Left ventricle myocardium inferior (tissue), 1 donor: Measurements from ENCODE around the gene ZNF793. TPM values are rescaled to one million over a fixed set of nuclear protein-coding genes. Genes with fewer than 3 reads are reported as not detected.

ENCODE experiments used
- DNase-seq: peaks from one replicate; pipeline ENCODE4 v3.0.0-alpha.2; 2020
- H3K27ac ChIP-seq: fragments of 200-600 bp; replicated peaks from 2 replicates; pipeline ENCODE4 v1.8.0; 2021
- H3K27me3 ChIP-seq: fragments of 200-600 bp; 2 replicates; pipeline ENCODE4 v1.8.0; 2021; ENCODE audit warnings: low read depth
- H3K36me3 ChIP-seq: fragments of 200-600 bp; 2 replicates; pipeline ENCODE4 v1.8.0; 2021
- H3K4me1 ChIP-seq: fragments of 200-600 bp; 2 replicates; pipeline ENCODE4 v1.8.0; 2021
- H3K4me3 ChIP-seq: fragments of 200-600 bp; 2 replicates; pipeline ENCODE4 v1.8.0; 2021; ENCODE audit warnings: mild to moderate bottlenecking, moderate library complexity
- H3K9me3 ChIP-seq: fragments of 200-600 bp; replicated peaks from 2 replicates; pipeline ENCODE4 v1.8.0; 2021
- CTCF ChIP-seq: fragments of 200-600 bp; IDR thresholded peaks from 2 replicates; pipeline ENCODE4 v1.8.0; 2021; ENCODE audit warnings: antibody characterized with exemption, mild to moderate bottlenecking, borderline replicate concordance
- intact Hi-C: fragments of 100-400 bp; cut with micrococcal nuclease; formaldehyde crosslinking; loops from one replicate; pipeline ENCODE4 v1.11.0; 2022
- total RNA-seq: library from RNA; stranded (reverse); fragmentation: NEBNext Ultra II Directional; extraction: Animal tissue kit (Norgen Biotek cat#: 25700); gene quantifications from one replicate; pipeline ENCODE4 v1.2.1, GENCODE V29; 2021
- donor health status: DM: no; HTN: yes; CAD: no; lungs with severe emphysema.

Gene ZNF793
- total RNA-seq, 1 donor from 2014 or later = 7.1 TPM

- Histone ChIP-seq H3K27ac (peak within 1 kb of the TSS; percentile 98), H3K4me3 (peak within 1 kb of the TSS; percentile 89), H3K27me3 (no peaks in the 10 kb centered on the region), H3K36me3 (peaks cover 40% of the 10 kb centered on the region), H3K9me3 (peaks cover 14% of the 10 kb centered on the region), H3K4me1 (peaks cover 48% of the 10 kb centered on the region)
- peak; percentile 91 for DNase-seq
- TF ChIP-seq CTCF = no peak
- intact Hi-C loops = loop anchor here (10.0 kb wide), 1 partner anchor 154 kb away; no protein-coding TSS in a partner anchor
These were observed 37.6 kb upstream of the ZNF793 start, which contains the start of gene ZNF570 for GRCh38 chr19:37468961-37469777. Gene ZNF570, plus strand, starts transcription at chr19:37469356. Its CDS starts 999 bp downstream, at chr19:37470355.

GRCh38 chr19:37470216-37470615 lies 36.5 kb upstream of the ZNF793 start:
- Histone ChIP-seq H3K4me1 (peaks cover 48% of the 10 kb centered on the region), H3K27me3 (no peaks in the 10 kb centered on the region), H3K27ac (peak overlapping the region; percentile 98), H3K36me3 (peaks cover 40% of the 10 kb centered on the region), H3K9me3 (peaks cover 25% of the 10 kb centered on the region), H3K4me3 (peak overlapping the region; percentile 89)
- no peak for TF ChIP-seq CTCF
- no peak for DNase-seq
- intact Hi-C loops = no loop called here

GRCh38 chr19:37472165-37472564 lies 34.6 kb upstream of the ZNF793 start:
- intact Hi-C loops = no loop called here
- no peak for DNase-seq
- H3K27ac ChIP-seq = no peak overlapping the region
- peaks cover 33% of the 10 kb centered on the region for H3K4me1 ChIP-seq
- no peak overlapping the region for H3K4me3 ChIP-seq
- peaks cover 42% of the 10 kb centered on the region for H3K9me3 ChIP-seq
- no peaks in the 10 kb centered on the region for H3K27me3 ChIP-seq
- H3K36me3 ChIP-seq = peaks cover 58% of the 10 kb centered on the region
- TF ChIP-seq CTCF = no peak

GRCh38 chr19:37484406-37485168 lies 22.2 kb upstream of the ZNF793 start:
- no peak for DNase-seq
- Histone ChIP-seq H3K4me3 (no peak overlapping the region), H3K36me3 (peaks cover 91% of the 10 kb centered on the region)

More at GRCh38 chr19:37484406-37485168, 22.2 kb upstream of the ZNF793 start:
- intact Hi-C loops = no loop called here
- TF ChIP-seq CTCF = no peak
- no peak overlapping the region for H3K27ac ChIP-seq
- no peaks in the 10 kb centered on the region for H3K27me3 ChIP-seq
- H3K9me3 ChIP-seq = peaks cover 100% of the 10 kb centered on the region
- H3K4me1 ChIP-seq = no peaks in the 10 kb centered on the region
